LNCAP (cell line): ENCODE results near the gene GMCL2.
A peak's percentile ranks its signal among the peaks of the same experiment; 100 is the strongest.

Experiments
- CTCF ChIP-seq: fragments of 450-650 bp; IDR thresholded peaks from 2 replicates; pipeline ENCODE4 v1.5.1; 2017; ENCODE audit warnings: mild to moderate bottlenecking

GMCL2 gene

DNA sequence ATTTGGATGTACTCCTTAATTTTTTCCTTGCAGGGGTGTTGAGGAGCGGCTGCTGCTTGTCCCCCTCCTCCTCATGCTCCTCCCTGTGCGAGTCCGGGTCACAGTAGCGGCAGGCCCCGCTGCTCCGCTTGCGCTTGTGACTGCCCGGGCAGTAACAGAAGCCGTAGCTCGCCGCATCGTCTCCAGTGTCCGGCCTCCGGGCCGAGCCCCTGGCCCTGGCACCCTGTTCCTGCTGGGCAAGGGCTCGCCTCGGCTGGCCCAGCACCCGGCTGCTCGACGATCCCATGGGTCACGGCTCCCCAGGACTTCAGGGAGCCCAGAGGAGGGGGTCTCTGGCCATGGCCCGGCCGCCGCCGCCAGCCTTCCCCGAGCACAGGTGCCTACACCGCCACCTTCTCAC, at the start of gene GMCL2:
GMCL2 (minus strand) TSS at position 358 of the 400 bp plus-strand sequence; CDS start at position 286, 72 bp downstream.
- TF ChIP-seq CTCF = no peak

DNA sequence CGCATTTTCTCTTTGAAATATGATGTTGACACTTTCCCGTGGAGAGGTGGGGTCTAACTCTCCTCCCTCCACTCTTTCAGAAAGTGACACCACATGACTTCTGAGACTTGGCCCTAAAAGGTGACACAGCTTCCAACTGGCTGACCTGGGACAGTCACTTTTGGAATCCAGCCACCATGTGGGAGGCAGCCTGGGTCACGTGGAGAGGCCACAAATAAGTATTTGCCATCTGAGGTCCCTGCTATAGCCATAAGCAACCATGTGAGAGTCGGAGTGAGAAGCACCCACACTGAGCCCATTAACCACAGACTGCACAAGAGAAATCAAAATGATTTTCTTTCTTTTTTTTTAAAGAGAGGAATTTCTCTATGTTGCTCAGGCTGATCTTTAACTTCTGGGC, 49.5 kb upstream of the GMCL2 start:
- no peak for TF ChIP-seq CTCF

DNA sequence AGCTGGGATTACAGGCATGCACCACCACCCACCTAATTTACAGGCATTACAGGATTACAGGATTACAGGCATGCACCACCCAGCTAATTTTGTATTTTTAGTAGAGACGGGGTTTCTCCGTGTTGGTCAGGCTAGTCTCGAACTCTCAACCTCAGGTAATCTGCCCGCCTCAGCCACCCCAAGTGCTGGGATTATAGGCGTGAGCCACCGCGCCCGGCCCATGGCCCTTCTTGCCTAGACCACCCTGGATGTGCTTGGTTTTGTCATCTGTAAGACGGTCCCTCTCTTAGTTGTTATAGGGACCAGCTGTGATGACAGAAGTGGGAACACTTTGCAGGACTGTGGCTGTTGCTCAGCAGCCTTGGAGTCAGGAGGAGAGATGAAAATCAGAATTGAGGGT, 49.0 kb upstream of the GMCL2 start:
- TF ChIP-seq CTCF = no peak

DNA sequence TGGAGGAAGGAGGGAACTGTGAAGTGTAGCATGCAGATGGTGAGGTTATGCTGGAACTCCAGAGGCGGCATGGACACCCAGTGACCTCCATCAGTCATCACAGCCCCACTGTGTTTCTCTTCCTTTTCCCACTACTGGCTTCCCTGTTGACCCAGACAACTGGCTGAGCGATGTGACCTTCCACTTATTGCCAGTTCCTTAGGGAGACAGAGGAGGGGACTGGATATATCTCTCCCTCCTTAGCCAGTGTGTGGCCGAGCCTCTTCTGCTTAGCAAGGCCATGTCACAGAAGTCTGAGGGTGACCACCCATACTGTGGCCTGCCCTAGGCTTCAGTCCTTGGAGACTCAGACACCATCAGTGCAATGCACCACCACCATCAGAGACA, 48.4 kb upstream of the GMCL2 start:
- no peak for TF ChIP-seq CTCF

GRCh38 chr5:178234750-178235587, 47.8 kb upstream of the GMCL2 start:
- TF ChIP-seq CTCF = peak; percentile 70

GRCh38 chr5:178234121-178234749, 47.1 kb upstream of the GMCL2 start:
- no peak for TF ChIP-seq CTCF

DNA sequence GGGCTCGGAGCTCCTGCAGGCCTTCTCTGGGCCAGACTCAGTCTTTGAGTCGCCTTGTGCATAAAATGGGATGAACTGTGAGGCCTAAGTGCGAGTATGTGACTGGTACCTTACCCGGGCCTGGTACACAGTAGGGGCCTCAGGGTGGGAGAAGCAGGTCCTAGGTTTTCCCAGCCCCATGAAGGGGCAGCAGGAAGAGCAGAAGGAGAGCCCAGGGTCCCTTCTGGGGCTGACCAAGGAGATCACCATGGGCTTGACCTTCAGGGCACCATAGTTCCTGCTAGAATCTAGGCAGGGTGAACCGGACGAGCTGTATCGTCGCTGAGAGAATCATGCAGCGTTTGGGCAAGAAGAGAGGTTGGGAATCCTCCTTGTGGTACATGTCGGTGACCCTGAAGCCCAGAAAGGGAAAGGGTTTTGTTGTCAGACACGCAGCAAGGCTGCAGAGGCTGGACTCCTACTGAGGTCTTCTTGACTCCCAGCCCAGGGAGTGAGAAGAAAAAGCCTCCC, 45.8 kb upstream of the GMCL2 start:
- no peak for TF ChIP-seq CTCF
